ENCODE results near the gene BRD7. TPM values are rescaled to one million over a fixed set of nuclear protein-coding genes. Genes with fewer than 3 reads are reported as not detected.
A peak's percentile ranks its signal among the peaks of the same experiment; 100 is the strongest.

Gene BRD7
- total and polyA plus RNA-seq, 2 of the 13 experiments (the other 11 are each of a cell fraction or from before 2014, with no cell fraction given) = 82.3 to 149 TPM

DNA sequence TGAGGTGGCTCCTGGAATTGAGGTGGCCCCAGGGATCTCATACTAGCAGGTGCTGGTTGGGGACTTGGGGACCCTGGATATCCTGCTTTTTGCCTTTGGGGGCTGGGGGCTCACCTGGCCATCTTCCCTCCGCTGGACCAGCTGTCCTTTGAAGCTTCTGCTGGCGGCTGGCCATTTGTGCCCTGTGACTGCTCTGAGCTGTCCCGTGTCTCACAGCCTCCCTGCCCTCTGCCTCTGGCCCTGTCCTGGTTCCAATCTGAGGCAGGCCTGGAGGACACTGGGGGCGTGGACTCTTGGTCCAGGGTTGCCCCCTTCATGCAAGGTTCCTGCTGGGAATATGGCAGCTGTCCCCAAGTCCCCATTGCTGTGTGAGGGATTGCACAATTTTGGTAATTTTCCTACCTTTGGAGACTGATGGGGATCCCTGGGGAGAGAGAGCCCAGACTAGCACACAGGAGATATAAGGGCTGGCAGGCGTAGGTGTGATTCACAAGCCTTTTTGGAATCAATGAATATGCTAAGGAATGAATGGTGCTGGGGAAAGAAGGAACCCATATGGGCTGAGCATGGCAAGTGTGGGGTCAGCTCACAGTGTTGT lies 83.3 kb downstream of the BRD7 start (continued):
- TF ChIP-seq HOXA3 (CRISPR knock-in tag; IDR thresholded peaks at IDR 0.05) = 0 out of 2 replicates have a peak, but pooled peaks have one; percentile 21
- 0 out of 2 replicates have a peak, but pooled peaks have one; percentile 14 for TF ChIP-seq GATAD2A (CRISPR knock-in tag; IDR thresholded peaks at IDR 0.05)
- TF ChIP-seq ARID2 (CRISPR knock-in tag; IDR thresholded peaks at IDR 0.05; ENCODE audit: borderline replicate concordance) = no peak
- TF ChIP-seq ZNF143 (CRISPR knock-in tag; IDR thresholded peaks at IDR 0.05) = no peak
- TF ChIP-seq HNF4A (CRISPR knock-in tag; IDR thresholded peaks at IDR 0.05) = peak; percentile 47; the same call in 1 of the 2 replicates
- no peak for TF ChIP-seq MYC (CRISPR knock-in tag; IDR thresholded peaks at IDR 0.05; ENCODE audit: borderline replicate concordance)
- TF ChIP-seq ZNF296 (CRISPR knock-in tag; conservative IDR thresholded peaks at IDR 0.05) = no peak
- no peak for TF ChIP-seq CREM (IDR thresholded peaks at IDR 0.05)
- TF ChIP-seq CREM (CRISPR knock-in tag; IDR thresholded peaks at IDR 0.05) = no peak
- TF ChIP-seq SETDB1 (CRISPR knock-in tag; IDR thresholded peaks at IDR 0.05; ENCODE audit: borderline replicate concordance) = no peak
- TF ChIP-seq, protein P1, sequence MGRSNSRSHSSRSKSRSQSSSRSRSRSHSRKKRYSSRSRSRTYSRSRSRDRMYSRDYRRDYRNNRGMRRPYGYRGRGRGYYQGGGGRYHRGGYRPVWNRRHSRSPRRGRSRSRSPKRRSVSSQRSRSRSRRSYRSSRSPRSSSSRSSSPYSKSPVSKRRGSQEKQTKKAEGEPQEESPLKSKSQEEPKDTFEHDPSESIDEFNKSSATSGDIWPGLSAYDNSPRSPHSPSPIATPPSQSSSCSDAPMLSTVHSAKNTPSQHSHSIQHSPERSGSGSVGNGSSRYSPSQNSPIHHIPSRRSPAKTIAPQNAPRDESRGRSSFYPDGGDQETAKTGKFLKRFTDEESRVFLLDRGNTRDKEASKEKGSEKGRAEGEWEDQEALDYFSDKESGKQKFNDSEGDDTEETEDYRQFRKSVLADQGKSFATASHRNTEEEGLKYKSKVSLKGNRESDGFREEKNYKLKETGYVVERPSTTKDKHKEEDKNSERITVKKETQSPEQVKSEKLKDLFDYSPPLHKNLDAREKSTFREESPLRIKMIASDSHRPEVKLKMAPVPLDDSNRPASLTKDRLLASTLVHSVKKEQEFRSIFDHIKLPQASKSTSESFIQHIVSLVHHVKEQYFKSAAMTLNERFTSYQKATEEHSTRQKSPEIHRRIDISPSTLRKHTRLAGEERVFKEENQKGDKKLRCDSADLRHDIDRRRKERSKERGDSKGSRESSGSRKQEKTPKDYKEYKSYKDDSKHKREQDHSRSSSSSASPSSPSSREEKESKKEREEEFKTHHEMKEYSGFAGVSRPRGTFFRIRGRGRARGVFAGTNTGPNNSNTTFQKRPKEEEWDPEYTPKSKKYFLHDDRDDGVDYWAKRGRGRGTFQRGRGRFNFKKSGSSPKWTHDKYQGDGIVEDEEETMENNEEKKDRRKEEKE (IDR thresholded peaks at IDR 0.05) = no peak
- TF ChIP-seq EED (CRISPR knock-in tag; IDR thresholded peaks at IDR 0.05) = no peak
- TF ChIP-seq CEBPB (IDR thresholded peaks at IDR 0.05; ENCODE audit: borderline replicate concordance, low read depth, low read length) = peak; percentile 88
- TF ChIP-seq, protein P2, sequence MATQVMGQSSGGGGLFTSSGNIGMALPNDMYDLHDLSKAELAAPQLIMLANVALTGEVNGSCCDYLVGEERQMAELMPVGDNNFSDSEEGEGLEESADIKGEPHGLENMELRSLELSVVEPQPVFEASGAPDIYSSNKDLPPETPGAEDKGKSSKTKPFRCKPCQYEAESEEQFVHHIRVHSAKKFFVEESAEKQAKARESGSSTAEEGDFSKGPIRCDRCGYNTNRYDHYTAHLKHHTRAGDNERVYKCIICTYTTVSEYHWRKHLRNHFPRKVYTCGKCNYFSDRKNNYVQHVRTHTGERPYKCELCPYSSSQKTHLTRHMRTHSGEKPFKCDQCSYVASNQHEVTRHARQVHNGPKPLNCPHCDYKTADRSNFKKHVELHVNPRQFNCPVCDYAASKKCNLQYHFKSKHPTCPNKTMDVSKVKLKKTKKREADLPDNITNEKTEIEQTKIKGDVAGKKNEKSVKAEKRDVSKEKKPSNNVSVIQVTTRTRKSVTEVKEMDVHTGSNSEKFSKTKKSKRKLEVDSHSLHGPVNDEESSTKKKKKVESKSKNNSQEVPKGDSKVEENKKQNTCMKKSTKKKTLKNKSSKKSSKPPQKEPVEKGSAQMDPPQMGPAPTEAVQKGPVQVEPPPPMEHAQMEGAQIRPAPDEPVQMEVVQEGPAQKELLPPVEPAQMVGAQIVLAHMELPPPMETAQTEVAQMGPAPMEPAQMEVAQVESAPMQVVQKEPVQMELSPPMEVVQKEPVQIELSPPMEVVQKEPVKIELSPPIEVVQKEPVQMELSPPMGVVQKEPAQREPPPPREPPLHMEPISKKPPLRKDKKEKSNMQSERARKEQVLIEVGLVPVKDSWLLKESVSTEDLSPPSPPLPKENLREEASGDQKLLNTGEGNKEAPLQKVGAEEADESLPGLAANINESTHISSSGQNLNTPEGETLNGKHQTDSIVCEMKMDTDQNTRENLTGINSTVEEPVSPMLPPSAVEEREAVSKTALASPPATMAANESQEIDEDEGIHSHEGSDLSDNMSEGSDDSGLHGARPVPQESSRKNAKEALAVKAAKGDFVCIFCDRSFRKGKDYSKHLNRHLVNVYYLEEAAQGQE (IDR thresholded peaks at IDR 0.05; ENCODE audit: borderline replicate concordance in 1 of 2, low read depth in 1 of 2, low read length in 2 of 2) = no peak
- no peak for TF ChIP-seq ZNF136 (CRISPR knock-in tag; IDR thresholded peaks at IDR 0.05; ENCODE audit: low read depth)
- no peak for TF ChIP-seq ZFYVE20 (CRISPR knock-in tag; IDR thresholded peaks at IDR 0.05; ENCODE audit: borderline replicate concordance, low read depth)
- no peak for TF ChIP-seq JUN (CRISPR knock-in tag; IDR thresholded peaks at IDR 0.05)
- TF ChIP-seq, protein P3, sequence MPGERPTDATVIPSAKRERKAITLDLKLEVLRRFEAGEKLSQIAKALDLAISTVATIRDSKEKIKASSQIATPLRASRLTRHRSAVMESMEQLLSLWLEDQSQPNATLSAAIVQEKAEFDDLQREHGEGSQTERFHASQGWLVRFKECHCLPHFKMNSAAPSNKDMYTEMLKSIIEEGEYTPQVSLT (CRISPR knock-in tag; IDR thresholded peaks at IDR 0.05; ENCODE audit: borderline replicate concordance, low read depth) = no peak
- TF ChIP-seq, protein P4, sequence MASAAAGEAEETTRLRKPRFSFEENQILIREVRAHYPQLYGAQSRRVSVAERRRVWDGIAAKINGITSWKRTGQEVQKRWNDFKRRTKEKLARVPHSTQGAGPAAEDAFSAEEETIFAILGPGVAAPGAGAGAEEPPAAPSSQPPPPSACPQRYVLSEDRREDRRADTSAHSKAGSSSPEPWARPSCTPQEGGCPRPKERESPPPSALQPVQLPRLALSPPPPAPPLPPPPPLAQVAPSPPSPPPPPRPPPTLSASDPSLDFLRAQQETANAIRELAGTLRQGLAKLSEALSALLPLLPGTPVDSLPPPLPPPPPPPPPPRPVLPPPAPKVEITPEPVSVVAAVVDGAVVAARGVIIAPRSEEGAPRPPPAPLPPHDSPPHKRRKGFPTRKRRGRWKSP (CRISPR knock-in tag; IDR thresholded peaks at IDR 0.05) = no peak
- TF ChIP-seq, protein P5, sequence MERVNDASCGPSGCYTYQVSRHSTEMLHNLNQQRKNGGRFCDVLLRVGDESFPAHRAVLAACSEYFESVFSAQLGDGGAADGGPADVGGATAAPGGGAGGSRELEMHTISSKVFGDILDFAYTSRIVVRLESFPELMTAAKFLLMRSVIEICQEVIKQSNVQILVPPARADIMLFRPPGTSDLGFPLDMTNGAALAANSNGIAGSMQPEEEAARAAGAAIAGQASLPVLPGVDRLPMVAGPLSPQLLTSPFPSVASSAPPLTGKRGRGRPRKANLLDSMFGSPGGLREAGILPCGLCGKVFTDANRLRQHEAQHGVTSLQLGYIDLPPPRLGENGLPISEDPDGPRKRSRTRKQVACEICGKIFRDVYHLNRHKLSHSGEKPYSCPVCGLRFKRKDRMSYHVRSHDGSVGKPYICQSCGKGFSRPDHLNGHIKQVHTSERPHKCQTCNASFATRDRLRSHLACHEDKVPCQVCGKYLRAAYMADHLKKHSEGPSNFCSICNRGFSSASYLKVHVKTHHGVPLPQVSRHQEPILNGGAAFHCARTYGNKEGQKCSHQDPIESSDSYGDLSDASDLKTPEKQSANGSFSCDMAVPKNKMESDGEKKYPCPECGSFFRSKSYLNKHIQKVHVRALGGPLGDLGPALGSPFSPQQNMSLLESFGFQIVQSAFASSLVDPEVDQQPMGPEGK (CRISPR knock-in tag; IDR thresholded peaks at IDR 0.05) = peak; percentile 50; the same call in 1 of the 2 replicates
- peak; percentile 35; the same call in 1 of the 2 replicates for TF ChIP-seq ZBTB7B (CRISPR knock-in tag; IDR thresholded peaks at IDR 0.05)

Data from HepG2 (cell line).